Transverse colon (tissue), 3 donors: ENCODE measurements around the gene RAC2.

Experiments
- EP300 ChIP-seq: sonication (generic); formaldehyde crosslinking; IDR thresholded peaks from one replicate; pipeline ENCODE4 v1.6.1; 2017; ENCODE audit warnings: antibody characterized with exemption, low read depth
- POLR2A ChIP-seq: fragments of 450-650 bp; IDR thresholded peaks from one replicate; pipeline ENCODE4 v1.6.1; 2016; ENCODE audit warnings: antibody characterized with exemption, mild to moderate bottlenecking, moderate library complexity
- TF ChIP-seq, protein P1 (sequence below), 5 experiments: fragments of 200-600 bp in 3 of 5; fragments of 450-650 bp in 2 of 5; sonication (generic) in 3 of 5; IDR thresholded peaks; 1 replicate in 2 of 5; 2 replicates in 3 of 5; pipeline ENCODE4 v1.5.1; 2016 to 2017; ENCODE audit warnings: antibody characterized with exemption in 5 of 5, inconsistent platforms in 3 of 5, mild to moderate bottlenecking in 2 of 5, moderate library complexity in 1 of 5

DNA sequence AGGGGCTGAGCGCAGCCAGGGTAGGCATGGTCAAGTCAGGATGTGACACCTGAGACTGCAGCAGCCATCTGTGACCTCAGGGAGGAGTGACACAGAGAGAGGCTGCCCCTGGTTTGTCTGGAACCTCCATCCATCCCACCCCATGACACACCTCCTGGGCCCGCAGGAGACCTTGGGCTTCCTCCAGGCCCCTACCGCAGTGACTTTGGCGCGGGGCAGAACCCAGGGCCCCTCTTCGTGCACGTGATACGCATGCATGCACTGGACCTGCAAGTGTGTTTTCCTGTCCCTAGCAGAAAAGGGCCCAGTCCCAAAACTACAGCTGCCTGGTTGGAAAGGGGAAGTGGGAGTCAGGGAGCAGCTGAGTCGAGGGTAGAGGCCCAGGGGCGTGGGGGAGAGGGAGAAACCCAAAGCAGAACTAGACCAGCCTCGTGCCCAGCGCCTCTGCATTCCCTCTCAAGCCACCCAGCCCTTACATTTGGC lies 30.4 kb upstream of the RAC2 start:
- TF ChIP-seq, protein P1, sequence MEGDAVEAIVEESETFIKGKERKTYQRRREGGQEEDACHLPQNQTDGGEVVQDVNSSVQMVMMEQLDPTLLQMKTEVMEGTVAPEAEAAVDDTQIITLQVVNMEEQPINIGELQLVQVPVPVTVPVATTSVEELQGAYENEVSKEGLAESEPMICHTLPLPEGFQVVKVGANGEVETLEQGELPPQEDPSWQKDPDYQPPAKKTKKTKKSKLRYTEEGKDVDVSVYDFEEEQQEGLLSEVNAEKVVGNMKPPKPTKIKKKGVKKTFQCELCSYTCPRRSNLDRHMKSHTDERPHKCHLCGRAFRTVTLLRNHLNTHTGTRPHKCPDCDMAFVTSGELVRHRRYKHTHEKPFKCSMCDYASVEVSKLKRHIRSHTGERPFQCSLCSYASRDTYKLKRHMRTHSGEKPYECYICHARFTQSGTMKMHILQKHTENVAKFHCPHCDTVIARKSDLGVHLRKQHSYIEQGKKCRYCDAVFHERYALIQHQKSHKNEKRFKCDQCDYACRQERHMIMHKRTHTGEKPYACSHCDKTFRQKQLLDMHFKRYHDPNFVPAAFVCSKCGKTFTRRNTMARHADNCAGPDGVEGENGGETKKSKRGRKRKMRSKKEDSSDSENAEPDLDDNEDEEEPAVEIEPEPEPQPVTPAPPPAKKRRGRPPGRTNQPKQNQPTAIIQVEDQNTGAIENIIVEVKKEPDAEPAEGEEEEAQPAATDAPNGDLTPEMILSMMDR (IDR thresholded peaks at IDR 0.05), result no peak
- TF ChIP-seq EP300, result no peak
- TF ChIP-seq POLR2A, result no peak
